Right lung (tissue), 5 donors: ENCODE results near the gene MTFR2. TPM values are rescaled to one million over a fixed set of nuclear protein-coding genes. Genes with fewer than 3 reads are reported as not detected.
A peak's percentile ranks its signal among the peaks of the same experiment; 100 is the strongest.
"Not testable (repeated sequence)": the region's sequence is repeated elsewhere in the genome, so short reads cannot be mapped to it uniquely, and the experiment has no call there.

Experiments used
- DNase-seq, 2 donors: peaks; one replicate each; pipeline ENCODE4 v3.0.0-alpha.2; 2013
- polyA plus RNA-seq, 5 donors: library from polyadenylated mRNA; unstranded; fragments of 120-200 nt; gene quantifications; one replicate each; pipeline versions ENCODE4 v1.2.1 to v1.2.3, GENCODE V29; 2013; ENCODE audit warnings: inconsistent platforms in 1 of 5, low replicate concordance in 1 of 5; ENCODE audit not compliant: insufficient read length in 5 of 5, insufficient read depth in 1 of 5

Gene MTFR2
- polyA plus RNA-seq, 5 donors: 1.8 to 4.1 (median 3.3) TPM

DNA sequence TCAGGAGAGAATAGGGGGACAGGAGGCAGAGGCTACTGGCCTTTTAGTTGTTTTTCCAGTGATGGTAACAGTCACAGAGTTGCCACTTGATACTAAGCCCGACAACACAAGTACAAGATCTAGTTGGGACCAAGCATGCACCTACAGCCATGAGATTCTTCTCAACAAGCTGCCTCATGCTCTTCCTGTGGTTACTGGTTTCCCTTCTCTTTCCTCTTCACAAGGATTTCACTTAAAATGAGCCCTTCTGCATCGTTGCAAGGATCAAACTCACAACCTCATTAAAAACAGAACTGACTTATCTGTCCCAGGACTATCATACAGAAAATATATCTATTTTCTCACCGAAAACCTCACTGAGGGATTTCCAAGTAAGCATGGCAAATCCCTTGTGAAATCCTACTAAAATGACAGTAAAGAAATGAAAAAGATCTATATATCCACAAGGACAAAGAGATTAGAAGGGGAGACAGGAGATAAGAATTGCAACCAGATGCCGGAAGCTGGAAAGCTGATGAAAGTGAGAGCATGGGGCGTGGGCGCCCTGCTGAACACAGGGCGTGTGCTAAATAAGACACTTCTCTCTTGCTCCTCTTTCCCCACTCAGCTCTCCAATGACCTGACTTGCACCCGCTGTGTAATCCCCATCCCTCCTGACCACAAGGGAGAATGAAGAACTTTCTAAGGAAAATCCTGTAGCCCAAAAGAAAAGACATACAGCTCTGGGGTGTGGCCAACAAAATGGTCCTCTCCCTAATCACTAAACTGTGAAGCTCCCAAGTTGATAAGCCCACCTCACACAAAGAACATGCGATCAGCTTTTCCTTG is 13.4 kb downstream of the MTFR2 start:
- DNase-seq: no peak

DNA sequence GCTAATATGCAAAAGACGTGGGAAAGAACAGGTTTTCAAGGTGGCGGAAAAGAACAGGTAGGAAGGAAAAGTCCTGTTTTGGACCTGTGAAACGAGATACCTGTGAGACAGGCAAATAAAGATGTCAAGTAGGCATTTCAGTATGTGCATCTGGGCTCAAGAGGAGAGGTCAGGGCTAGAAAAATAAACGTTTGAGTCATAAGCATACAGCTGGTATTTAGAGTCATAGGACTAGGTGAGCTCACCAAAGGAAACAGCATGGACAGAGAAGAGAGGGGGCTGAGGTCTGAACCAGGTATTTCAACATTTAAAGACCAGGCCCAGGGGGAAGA is 14.9 kb downstream of the MTFR2 start:
- no peak for DNase-seq

DNA sequence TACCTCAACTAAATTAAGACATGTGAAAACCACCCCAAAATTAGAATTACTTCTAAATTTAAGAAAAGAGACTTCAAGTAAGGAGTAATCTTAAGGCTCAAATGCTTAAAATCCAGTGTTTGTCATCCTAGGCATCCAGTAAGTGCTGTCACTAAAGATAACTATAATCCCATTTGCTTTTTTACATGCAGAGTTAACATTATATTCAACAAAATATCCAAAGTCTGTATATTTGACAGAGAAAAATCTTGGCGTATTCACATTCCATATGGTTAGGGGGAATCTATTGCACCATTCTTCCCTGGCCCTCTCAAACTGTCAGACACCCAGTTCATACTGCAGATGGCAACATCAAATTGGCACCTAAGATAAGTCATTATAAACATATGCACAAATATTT is 17.4 kb downstream of the MTFR2 start:
- DNase-seq: no peak

DNA sequence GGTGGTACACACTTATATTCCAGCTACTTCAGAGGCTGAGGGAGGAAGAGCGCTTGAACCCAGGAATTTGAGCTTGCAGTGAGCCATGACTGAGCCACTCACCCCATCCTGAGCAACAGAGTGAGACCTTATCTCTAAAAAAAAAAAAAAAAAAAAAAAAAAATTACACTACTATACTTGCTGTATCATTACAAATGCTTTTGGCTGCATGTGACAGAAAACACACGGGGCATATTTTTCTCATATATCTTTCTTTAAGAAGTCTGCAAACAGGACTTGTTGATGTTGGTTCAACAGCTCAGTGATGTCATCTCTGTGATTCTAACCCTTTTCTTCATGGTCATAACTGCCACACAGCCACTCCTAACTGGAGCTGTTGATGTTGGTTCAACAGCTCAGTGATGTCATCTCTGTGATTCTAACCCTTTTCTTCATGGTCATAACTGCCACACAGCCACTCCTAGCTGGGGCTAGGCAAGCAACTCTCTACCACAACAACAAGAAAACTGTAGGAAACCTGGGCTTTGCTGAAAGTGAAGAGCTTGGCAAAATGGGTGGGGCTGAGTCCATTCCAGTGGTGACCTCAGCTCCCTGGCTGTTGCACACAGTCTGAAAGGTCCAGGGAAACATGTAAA is 19.8 kb downstream of the MTFR2 start:
- DNase-seq: no peak

DNA sequence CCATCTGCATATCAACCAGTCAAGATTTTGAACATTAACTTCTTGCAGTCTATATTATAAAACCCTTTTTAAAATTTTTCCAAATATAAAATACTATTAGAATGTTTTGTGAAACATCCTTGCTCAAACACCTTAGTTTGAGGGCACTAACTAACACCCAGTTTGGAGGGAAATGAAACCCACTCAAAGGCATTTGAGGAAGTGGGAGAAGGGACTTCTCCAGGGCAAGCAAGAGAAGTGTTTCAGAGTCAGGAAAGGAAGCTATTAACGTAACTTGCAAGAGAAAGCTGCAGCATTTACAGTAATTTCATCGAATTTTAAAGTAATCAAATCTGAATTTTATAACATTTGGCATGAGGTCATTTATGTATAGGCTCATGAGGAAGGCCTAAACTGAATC is 21.3 kb downstream of the MTFR2 start:
- DNase-seq: no peak

DNA sequence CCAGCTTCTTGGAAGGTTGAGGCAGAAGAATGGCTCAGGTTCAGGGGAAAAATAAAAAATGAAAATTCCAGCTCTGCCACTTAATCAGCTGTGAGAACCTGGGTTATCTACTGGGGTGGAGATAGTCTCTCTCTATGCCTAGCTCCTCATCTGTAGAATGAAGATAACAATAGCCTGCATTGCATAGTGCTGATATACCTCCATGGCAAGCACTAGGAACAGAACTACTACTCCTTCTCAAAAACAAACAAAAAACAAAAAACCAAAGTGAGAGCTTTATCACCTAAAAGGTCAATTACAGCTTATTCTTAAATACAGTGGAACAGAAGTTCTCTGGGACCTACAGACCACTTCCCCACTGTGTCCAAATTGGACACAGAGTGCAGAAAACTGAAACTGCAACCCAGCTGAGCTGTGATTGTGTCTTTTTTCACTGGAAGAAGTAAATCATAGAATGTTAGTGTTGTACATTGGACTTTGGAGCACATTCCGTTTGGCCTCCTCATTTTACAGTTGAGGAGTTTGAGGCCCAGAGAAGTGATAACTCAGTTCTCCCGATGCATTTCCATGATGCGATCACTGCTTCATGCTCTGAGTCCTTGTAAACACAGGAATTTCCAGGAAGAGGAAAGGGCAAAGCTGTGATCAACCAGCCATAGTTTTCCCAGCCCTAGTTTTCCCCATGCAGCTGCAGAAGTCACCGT is 23.3 kb downstream of the MTFR2 start:
- DNase-seq: no peak

DNA sequence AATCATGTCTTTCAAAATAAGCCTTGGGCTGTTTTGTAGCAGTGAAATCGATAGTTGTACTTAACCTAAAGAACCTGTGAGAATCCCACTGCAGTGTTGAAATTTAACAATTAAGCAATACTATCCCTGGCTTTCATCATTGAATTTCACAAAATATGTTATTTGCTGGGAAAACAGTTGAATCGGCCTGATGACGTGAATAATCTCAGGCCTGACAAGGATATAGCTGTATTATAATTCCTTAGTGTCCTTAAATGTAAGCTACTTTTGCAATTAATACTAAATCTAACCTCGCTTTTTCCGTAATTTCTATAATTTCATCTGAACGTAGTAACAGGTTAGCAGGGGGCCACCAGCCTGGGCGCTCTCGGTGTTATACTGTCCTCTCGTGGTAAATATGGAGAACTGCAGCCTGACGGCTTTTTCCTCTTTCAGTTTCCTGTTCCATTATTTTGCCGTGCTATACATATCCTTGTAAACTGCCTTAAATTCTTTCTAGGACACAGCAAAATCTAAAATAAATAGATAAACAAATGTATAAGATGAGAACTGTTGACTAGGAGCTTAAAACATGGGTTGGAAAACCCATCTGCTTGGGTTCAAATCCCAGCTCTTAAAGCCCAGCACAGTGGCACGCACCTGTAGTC is 24.0 kb downstream of the MTFR2 start:
- peak; percentile 33 to 63 for DNase-seq

DNA sequence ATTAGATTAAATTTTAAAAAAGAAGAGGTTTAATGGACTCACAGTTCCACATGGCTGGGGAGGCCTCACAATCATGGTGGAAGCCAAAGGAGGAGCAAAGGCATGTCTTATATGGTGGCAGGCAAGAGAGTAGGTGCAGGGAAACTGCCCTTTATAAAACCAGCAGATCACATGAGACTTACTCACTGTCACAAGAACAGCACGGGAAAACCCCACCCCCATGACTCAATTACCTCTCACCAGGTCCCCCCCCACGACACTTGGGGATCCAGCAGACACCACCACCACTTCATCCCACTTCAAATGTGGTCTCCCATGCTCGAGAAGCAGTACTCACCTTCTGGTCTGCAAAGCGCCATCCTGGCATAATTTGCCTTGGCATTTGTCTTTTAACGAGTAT is 24.6 kb downstream of the MTFR2 start:
- DNase-seq: no peak

DNA sequence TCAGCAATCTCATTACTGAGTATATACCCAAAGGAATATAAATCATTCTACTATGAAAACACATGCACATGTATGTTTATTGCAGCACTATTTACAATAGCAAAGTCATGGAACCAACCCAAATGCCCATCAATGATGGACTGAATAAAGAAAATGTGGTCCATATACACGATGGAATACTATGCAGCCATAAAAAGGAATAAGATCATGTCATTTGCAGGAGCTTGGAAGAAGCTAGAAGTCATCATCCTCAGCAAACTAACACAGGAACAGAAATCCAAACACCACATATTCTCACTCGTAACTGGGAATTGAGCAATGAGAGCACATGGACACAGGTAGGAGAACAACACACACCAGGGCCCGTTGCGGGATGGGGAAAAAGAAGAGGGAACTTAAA is 25.1 kb downstream of the MTFR2 start:
- DNase-seq: not testable (repeated sequence)

DNA sequence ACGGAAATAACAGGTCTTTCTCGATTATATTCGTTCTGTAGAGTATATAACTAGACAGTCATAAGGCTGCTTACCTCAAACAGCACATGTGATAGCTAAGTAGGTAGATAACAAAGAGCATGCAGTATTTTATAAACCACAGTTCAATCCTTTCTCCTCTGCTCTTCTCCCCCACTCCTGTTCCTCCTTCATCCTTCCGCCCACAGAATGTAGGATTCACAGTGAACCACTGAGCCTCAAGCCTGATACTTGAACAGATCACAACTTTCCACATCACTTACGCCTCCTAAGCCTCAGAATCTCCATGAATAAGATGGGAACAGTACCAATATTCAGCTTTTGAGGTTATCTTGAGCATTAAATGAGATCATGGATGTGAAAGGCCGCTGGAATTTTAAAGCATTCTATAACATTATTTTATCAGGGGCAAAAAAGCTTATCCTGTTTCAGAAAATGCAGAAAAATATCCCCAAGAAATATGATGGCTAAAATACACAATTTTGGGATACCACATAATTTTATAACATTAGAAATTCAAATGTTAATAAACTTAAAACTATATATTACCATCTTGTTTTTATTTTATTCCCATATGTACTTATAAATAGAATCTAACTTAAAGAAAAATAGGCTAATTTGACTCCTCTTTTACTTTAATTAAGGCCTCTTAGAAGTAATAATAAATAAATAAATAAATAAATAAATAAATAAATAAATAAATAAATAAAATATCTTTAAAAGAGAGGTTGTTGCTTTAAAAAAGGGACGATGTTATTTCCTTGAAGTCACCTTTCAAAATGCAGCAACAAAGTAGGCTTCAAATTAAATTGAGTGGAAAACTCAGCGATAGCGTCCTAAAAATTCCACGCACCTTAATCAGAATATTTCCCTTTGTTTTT is 33.4 kb downstream of the MTFR2 start:
- DNase-seq: no peak

DNA sequence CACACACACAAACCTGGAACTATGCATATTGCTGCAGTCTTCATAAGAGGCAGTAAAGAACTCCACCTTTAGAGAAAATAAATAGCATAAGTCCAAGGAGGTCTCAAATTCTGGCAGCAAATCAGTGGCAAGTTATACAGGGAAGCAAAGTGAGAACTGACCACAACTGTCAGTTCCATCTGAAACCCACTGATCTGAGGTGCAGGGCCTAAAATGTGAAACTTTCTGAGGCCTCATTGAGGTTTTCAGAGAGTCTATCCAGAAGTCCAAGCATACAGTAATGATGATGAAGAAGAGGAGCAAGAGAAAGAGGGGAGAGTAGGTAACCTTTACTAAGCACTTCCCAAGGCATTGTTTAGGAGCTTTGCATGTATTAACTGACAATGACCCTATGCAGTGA is 36.3 kb downstream of the MTFR2 start:
- DNase-seq: no peak

DNA sequence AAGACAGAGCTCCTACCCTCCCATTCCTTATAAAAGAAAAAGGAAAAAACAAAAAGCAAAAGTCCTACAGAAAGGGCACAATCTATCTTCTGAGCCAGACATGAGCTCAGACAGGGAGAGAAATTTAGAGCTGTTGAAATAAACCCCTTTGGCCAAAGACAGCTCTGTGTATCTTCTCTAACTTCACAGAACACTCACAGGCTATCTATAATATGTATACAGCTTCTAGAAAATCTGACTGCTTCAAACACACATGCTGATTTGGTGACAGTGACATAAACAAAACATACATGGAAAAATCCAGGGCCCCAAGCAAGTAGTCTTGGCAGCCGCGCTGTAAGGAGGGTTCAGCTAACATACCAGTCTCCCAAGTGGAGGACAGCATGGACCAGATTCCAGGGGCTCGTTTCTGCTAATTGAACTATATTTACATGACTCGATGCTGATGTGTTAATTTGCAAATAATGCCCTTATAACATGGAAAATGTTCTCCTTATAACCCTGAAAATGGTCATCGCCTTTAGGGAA is 37.0 kb downstream of the MTFR2 start:
- DNase-seq: peak; percentile 73 to 80

DNA sequence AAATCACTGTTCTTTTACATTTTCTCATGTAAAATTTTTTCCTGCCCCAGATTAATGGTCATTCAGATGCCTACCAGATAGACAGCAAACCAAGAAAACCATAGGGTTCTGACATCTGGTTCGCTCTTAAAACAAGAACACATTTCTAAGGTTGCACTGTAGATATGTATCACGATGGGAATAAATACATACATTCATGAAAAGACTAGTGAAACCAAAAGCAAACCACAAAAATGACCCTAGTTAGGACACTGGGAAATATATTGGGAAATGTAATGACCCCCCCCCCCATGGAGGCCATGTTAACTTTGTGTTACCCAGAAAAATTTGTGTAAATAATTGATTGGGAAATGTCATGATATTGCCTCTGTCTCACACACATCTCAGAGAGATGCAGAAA is 37.5 kb downstream of the MTFR2 start:
- DNase-seq: no peak

DNA sequence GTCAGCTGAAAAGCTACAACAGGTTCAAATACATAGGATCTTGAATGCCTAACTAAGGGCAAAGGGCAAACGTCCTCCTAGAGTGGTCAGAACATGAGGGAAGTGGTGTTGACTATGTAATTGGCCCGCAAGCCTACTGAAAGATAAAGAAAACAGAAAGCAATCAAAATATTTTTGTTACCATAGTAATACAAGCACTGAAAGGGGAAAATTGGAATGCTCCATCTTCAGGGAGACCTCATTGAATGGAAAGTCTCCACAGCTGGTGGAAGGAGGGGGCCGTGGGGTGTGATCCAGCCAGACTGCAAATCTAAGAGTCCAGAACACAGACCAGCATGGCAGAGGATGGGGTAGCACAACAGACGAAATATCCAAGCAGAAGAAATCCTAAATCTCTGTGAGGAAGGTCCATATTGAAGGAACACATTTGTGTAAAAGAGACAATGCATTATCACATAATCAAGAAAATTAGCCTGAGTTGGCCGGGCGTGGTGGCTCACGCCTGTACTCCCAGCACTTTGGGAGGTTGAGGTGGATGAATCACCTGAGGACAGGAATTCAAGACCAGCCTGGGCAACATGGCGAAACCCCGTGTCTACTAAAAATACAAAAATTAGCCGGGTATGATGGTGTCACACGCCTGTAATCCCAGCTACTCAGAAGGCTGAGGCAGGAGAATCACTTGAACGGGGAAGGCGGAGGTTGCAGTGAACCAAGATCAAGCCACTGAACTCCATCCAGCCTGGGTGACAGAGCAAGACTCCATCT is 39.5 kb downstream of the MTFR2 start:
- DNase-seq: no peak

DNA sequence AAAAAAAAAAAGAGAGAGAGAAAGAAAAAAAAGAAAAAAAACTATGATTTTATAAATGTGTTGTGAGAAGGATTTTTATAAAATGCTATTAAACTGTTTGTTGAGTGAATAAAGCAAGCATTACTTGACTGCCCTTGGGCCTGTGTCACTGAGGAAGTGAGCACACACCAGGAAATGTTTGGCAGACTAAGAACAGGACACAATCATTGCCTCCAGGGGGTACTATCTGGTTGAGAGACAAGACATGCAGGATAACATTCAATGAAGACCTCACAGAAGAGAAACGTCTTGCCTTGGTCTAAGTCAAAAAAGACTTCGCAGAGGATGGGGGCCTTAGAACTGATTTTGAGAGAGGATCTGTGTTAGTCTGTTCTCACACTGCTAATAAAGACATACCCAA is 40.6 kb downstream of the MTFR2 start:
- no peak for DNase-seq

DNA sequence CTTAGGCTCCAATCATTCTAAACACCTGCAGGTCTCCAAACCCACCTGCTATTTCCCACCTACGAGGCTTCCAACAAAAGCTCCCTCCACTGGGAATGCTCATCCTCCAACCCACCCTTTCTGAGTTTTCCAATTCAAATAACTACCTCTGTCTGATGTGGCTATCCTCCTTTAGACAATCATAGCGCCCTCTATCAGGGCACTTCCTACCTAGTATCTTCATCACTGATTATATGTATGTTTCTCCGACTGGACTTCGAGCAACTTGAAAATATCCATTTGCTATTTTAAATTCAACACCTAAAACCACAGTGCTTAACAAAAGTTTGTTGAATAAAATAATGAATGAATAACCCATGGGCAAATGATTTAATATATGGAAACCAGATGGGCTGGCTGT is 41.3 kb downstream of the MTFR2 start:
- DNase-seq: no peak

DNA sequence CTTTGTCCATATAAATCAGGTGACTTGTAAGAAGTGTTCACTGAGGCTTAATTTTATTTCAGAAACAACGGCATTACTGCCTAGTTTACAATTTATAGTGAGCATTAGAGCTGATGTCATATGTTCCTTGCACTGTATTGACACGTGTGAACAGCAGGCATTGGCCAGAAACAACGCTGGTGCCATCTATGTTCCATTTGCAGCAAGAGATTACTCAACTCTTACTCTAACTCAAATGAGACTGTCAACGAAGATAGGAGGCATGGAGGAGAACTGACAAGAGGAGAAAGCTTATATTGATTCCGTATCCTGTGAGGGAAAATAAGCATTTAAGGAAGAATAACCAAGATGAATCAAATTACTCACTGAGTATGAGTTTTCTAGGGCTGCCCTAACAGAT is 48.4 kb downstream of the MTFR2 start:
- no peak for DNase-seq

DNA sequence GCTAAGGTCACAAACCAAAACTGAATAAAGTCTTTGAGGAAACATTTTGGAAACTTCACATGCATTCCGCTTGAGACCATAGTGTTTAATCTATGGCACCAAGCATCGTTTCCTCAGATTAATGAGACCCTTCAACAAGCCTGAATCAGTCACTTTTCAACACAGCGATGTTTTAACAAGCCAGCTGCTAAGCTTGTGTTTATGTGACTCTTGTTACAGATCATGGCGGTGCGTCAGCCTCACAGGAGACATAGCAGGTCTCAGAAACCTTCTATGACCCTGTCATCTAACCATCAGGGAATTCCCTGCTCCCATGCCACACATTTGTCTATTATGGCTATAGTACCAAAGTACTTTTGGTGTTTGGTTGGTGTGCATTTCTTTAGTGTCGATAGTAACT is 57.2 kb downstream of the MTFR2 start:
- DNase-seq: no peak

DNA sequence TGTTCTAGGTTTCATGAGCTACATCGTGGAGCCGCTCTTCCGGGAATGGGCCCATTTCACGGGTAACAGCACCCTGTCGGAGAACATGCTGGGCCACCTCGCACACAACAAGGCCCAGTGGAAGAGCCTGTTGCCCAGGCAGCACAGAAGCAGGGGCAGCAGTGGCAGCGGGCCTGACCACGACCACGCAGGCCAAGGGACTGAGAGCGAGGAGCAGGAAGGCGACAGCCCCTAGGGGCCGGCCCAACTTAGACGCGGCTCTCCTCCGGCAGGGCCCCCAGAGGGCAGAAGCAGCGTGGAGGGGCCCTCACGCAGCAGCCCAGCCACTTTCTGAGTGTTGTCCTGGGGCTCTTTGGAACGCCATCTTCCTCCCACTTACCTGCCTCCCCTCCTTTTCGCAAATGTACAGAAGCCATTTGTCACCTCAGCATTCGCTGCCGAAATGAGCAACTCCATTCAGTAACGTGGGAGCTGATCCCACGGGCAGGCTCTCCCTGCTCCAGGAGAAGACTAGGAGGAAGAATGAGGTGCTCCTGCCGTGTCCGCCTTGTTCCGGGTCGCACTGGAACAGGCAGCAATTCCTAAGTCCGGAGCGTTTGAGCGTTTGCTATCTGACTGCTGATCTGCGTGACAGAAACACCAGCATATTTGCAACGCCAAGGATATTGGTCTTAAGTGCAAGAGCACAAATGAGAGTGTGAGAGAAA is 58.4 kb downstream of the MTFR2 start:
- DNase-seq: no peak

DNA sequence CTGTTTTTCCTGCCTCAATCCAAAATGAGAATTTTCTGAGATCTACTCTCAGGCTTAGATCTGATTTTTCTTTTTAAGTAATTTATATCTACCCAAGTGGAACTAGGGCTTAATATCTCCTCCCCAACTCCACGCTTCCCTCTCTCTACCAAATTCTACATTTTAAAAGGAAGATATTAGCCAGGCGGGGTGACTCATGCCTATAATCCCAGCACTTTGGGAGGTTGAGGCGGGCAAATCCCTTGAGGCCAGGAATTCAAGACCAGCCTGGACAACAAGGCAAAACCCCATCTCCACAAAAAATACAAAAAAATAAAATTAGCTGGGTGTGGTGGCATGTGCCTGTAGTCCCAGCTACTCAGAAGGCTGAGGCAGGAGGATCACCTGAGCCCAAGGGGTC is 61.0 kb downstream of the MTFR2 start:
- DNase-seq: no peak
